Right lobe of liver (tissue), 4 donors: ENCODE results near the gene GNAI2.

Experiments
- POLR2A ChIP-seq: fragments of 450-650 bp; IDR thresholded peaks from one replicate; pipeline ENCODE4 v1.6.1; 2017; ENCODE audit warnings: antibody characterized with exemption, mild to moderate bottlenecking
- TF ChIP-seq, protein P1 (sequence below), 4 donors: fragments of 200-600 bp in 3 of 4; fragments of 450-650 bp in 1 of 4; IDR thresholded peaks; one replicate each; pipeline versions ENCODE4 v1.5.1 to v1.8.0; 2016 to 2022; ENCODE audit warnings: antibody characterized with exemption in 4 of 4, mild to moderate bottlenecking in 2 of 4
- donor health status: DM: no; HTN: no; CAD: no.
- donor health status: DM: no; HTN: no; CAD: no.
- donor health status: DM: no; HTN: yes; CAD: no.

- TF ChIP-seq, protein P1, sequence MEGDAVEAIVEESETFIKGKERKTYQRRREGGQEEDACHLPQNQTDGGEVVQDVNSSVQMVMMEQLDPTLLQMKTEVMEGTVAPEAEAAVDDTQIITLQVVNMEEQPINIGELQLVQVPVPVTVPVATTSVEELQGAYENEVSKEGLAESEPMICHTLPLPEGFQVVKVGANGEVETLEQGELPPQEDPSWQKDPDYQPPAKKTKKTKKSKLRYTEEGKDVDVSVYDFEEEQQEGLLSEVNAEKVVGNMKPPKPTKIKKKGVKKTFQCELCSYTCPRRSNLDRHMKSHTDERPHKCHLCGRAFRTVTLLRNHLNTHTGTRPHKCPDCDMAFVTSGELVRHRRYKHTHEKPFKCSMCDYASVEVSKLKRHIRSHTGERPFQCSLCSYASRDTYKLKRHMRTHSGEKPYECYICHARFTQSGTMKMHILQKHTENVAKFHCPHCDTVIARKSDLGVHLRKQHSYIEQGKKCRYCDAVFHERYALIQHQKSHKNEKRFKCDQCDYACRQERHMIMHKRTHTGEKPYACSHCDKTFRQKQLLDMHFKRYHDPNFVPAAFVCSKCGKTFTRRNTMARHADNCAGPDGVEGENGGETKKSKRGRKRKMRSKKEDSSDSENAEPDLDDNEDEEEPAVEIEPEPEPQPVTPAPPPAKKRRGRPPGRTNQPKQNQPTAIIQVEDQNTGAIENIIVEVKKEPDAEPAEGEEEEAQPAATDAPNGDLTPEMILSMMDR (IDR thresholded peaks at IDR 0.05) = no peak
- TF ChIP-seq POLR2A = no peak
These were observed 18.7 kb downstream of the GNAI2 start for GRCh38 chr3:50254577-50255250.
